Tibial artery (tissue), 4 donors: ENCODE results near the gene IL3.

Experiments used
- DNase-seq, 2 donors: peaks; one replicate each; pipeline ENCODE4 v3.0.0-alpha.2; 2019
- H3K27ac ChIP-seq, 2 donors: fragments of 200-600 bp; sonication (generic) in 1 of 2; 1 replicate in 1 of 2; 2 replicates in 1 of 2; pipeline ENCODE4 v1.5.1; 2018 to 2019; ENCODE audit warnings: mild to moderate bottlenecking in 1 of 2
- H3K27me3 ChIP-seq, 2 donors: fragments of 200-600 bp; sonication (generic) in 1 of 2; one replicate each; pipeline versions ENCODE4 v1.5.1 to v1.6.0; 2016 to 2019
- H3K36me3 ChIP-seq, 3 donors: fragments of 200-600 bp; sonication (generic) in 2 of 3; one replicate each; pipeline ENCODE4 v1.5.1; 2016 to 2019; ENCODE audit warnings: mild to moderate bottlenecking in 2 of 3
- H3K4me1 ChIP-seq, 4 donors: fragments of 200-600 bp; sonication (generic) in 2 of 4; 1 replicate in 3 of 4; 2 replicates in 1 of 4; pipeline ENCODE4 v1.5.1; 2016 to 2019
- H3K4me3 ChIP-seq, 2 donors: fragments of 200-600 bp; sonication (generic) in 1 of 2; 1 replicate in 1 of 2; 2 replicates in 1 of 2; pipeline ENCODE4 v1.5.1; 2018 to 2019; ENCODE audit warnings: mild to moderate bottlenecking in 2 of 2
- H3K9me3 ChIP-seq, 3 donors: fragments of 200-600 bp; sonication (generic) in 1 of 3; one replicate each; pipeline ENCODE4 v1.5.1; 2016 to 2019
- CTCF ChIP-seq, 2 experiments: fragments of 200-600 bp in 1 of 2; fragments of 450-650 bp in 1 of 2; IDR thresholded peaks; one replicate each; pipeline ENCODE4 v1.5.1; 2017 to 2019; ENCODE audit warnings: antibody characterized with exemption in 2 of 2, mild to moderate bottlenecking in 1 of 2, moderate library complexity in 1 of 2
- intact Hi-C: fragments of 100-400 bp; cut with DNase I; formaldehyde crosslinking; loops from one replicate; pipeline ENCODE4 v1.15.0; 2023; ENCODE audit warnings: low total_unique reads

The IL3 gene

GRCh38 chr5:132044207-132044606, 16.2 kb upstream of the IL3 start:
- DNase-seq = peak in 1 of 2 donors; percentile 57
- intact Hi-C loops = no loop called here
- Histone ChIP-seq H3K27me3 (peaks cover 0 to 13% of the 10 kb centered on the region in 2 donors), H3K4me3 (no peak overlapping the region), H3K27ac (no peak overlapping the region), H3K36me3 (no peaks in the 10 kb centered on the region), H3K9me3 (peaks cover 0 to 3% (median 0%) of the 10 kb centered on the region in 3 donors), H3K4me1 (no peaks in the 10 kb centered on the region)
- TF ChIP-seq CTCF (IDR thresholded peaks at IDR 0.05) = no peak

GRCh38 chr5:132046880-132047299, 13.6 kb upstream of the IL3 start:
- peak in 1 of 2 donors; percentile 12 for DNase-seq
- Histone ChIP-seq H3K9me3 (peaks cover 0 to 3% (median 0%) of the 10 kb centered on the region in 3 donors), H3K4me3 (no peak overlapping the region), H3K27ac (no peak overlapping the region), H3K4me1 (no peaks in the 10 kb centered on the region), H3K36me3 (no peaks in the 10 kb centered on the region), H3K27me3 (peaks cover 0 to 19% of the 10 kb centered on the region in 2 donors)
- intact Hi-C loops = no loop called here
- no peak for TF ChIP-seq CTCF (IDR thresholded peaks at IDR 0.05)

GRCh38 chr5:132049093-132049492, 11.4 kb upstream of the IL3 start:
- peaks cover 0 to 7% of the 10 kb centered on the region in 2 donors for H3K27me3 ChIP-seq
- DNase-seq = no peak
- H3K9me3 ChIP-seq = no peaks in the 10 kb centered on the region
- no peak overlapping the region for H3K27ac ChIP-seq
- H3K4me1 ChIP-seq = no peaks in the 10 kb centered on the region
- intact Hi-C loops = no loop called here
- H3K4me3 ChIP-seq = no peak overlapping the region
- no peak for TF ChIP-seq CTCF (IDR thresholded peaks at IDR 0.05)
- no peaks in the 10 kb centered on the region for H3K36me3 ChIP-seq

- Histone ChIP-seq H3K27ac (no peak overlapping the region), H3K4me1 (no peaks in the 10 kb centered on the region), H3K36me3 (no peaks in the 10 kb centered on the region), H3K27me3 (peaks cover 0 to 7% of the 10 kb centered on the region in 2 donors), H3K4me3 (no peak overlapping the region), H3K9me3 (no peaks in the 10 kb centered on the region)
- TF ChIP-seq CTCF (IDR thresholded peaks at IDR 0.05) = no peak
- DNase-seq = no peak
- intact Hi-C loops = no loop called here
Measured at GRCh38 chr5:132049559-132049958, 10.9 kb upstream of the IL3 start.

- H3K36me3 ChIP-seq = no peaks in the 10 kb centered on the region
- DNase-seq = peak; percentile 58 to 74
- no peaks in the 10 kb centered on the region for H3K4me1 ChIP-seq
Measured at GRCh38 chr5:132050136-132050535, 10.3 kb upstream of the IL3 start.

More at GRCh38 chr5:132050136-132050535, 10.3 kb upstream of the IL3 start:
- intact Hi-C loops = no loop called here
- Histone ChIP-seq H3K9me3 (no peaks in the 10 kb centered on the region), H3K27ac (no peak overlapping the region), H3K27me3 (peaks cover 0 to 7% of the 10 kb centered on the region in 2 donors), H3K4me3 (no peak overlapping the region)
- no peak for TF ChIP-seq CTCF (IDR thresholded peaks at IDR 0.05)
